Ascending aorta (tissue), 2 donors: Measurements from ENCODE around the gene MRPS5. TPM values are rescaled to one million over a fixed set of nuclear protein-coding genes. Genes with fewer than 3 reads are reported as not detected.
A peak's percentile ranks its signal among the peaks of the same experiment; 100 is the strongest.

Experiments used
- DNase-seq, 2 donors: peaks; one replicate each; pipeline ENCODE4 v3.0.0-alpha.2; 2019; ENCODE audit warnings: low spot score in 2 of 2
- H3K27ac ChIP-seq, 2 donors: fragments of 200-600 bp; sonication (generic); one replicate each; pipeline ENCODE4 v1.5.1; 2016 to 2017; ENCODE audit warnings: mild to moderate bottlenecking in 1 of 2
- H3K27me3 ChIP-seq: fragments of 200-600 bp; sonication (generic); one replicate; pipeline ENCODE4 v1.5.1; 2017
- H3K36me3 ChIP-seq, 2 donors: fragments of 200-600 bp; sonication (generic); one replicate each; pipeline ENCODE4 v1.5.1; 2016
- H3K4me1 ChIP-seq, 2 donors: fragments of 200-600 bp; sonication (generic); one replicate each; pipeline ENCODE4 v1.5.1; 2016 to 2017; ENCODE audit warnings: mild to moderate bottlenecking in 1 of 2
- H3K4me3 ChIP-seq, 2 donors: fragments of 200-600 bp; sonication (generic); one replicate each; pipeline ENCODE4 v1.5.1; 2016 to 2017; ENCODE audit warnings: mild to moderate bottlenecking in 1 of 2
- H3K9me3 ChIP-seq, 2 donors: fragments of 200-600 bp; sonication (generic); one replicate each; pipeline ENCODE4 v1.5.1; 2016
- CTCF ChIP-seq, 3 experiments: fragments of 200-600 bp in 2 of 3; fragments of 450-650 bp in 1 of 3; sonication (generic) in 2 of 3; IDR thresholded peaks; one replicate each; pipeline ENCODE4 v1.5.1; 2016 to 2019; ENCODE audit warnings: antibody characterized with exemption in 3 of 3, mild to moderate bottlenecking in 1 of 3, moderate library complexity in 1 of 3
- intact Hi-C: fragments of 100-400 bp; cut with DNase I; formaldehyde crosslinking; loops from one replicate; pipeline ENCODE4 v1.15.1; 2023
- total RNA-seq: library from RNA; depleted of rRNA; stranded (reverse); fragments of >200 nt; gene quantifications from one replicate; pipeline ENCODE4 v1.1.0, GENCODE V29; 2016

MRPS5 gene
- total RNA-seq, 1 donor from 2014 or later: 30.1 TPM

GRCh38 chr2:95158891-95159619, 37.4 kb upstream of the MRPS5 start:
- Histone ChIP-seq H3K4me1 (peaks cover 4 to 10% of the 10 kb centered on the region in 2 donors), H3K27ac (peak overlapping the region; percentile 76 to 88), H3K36me3 (peaks cover 18 to 31% of the 10 kb centered on the region in 2 donors), H3K9me3 (peaks cover 0 to under 1% of the 10 kb centered on the region in 2 donors), H3K27me3 (no peaks in the 10 kb centered on the region), H3K4me3 (peak overlapping the region; percentile 72 to 79)
- no peak for TF ChIP-seq CTCF (IDR thresholded peaks at IDR 0.05)
- peak in 1 of 2 donors; percentile 71 for DNase-seq
- intact Hi-C loops: no loop called here

GRCh38 chr2:95158441-95158840, 36.8 kb upstream of the MRPS5 start:
- no peak for DNase-seq
- peaks cover 4 to 10% of the 10 kb centered on the region in 2 donors for H3K4me1 ChIP-seq
- peaks cover 0 to 7% of the 10 kb centered on the region in 2 donors for H3K9me3 ChIP-seq
- TF ChIP-seq CTCF (IDR thresholded peaks at IDR 0.05): no peak
- H3K4me3 ChIP-seq: peak overlapping the region; percentile 72 to 79
- intact Hi-C loops: no loop called here
- H3K36me3 ChIP-seq: peaks cover 23 to 37% of the 10 kb centered on the region in 2 donors
- H3K27me3 ChIP-seq: no peaks in the 10 kb centered on the region
- peak overlapping the region in 1 of 2 donors; percentile 76 for H3K27ac ChIP-seq

GRCh38 chr2:95149397-95149984, 27.9 kb upstream of the MRPS5 start:
- Histone ChIP-seq H3K4me1 (no peaks in the 10 kb centered on the region), H3K4me3 (peak overlapping the region in 1 of 2 donors; percentile 3), H3K9me3 (peaks cover 62 to 95% of the 10 kb centered on the region in 2 donors), H3K27ac (no peak overlapping the region), H3K36me3 (peaks cover 68 to 94% of the 10 kb centered on the region in 2 donors), H3K27me3 (no peaks in the 10 kb centered on the region)
- DNase-seq: no peak
- intact Hi-C loops: no loop called here
- TF ChIP-seq CTCF (IDR thresholded peaks at IDR 0.05): no peak

GRCh38 chr2:95143838-95144237, 22.2 kb upstream of the MRPS5 start:
- Histone ChIP-seq H3K36me3 (peaks cover 26 to 51% of the 10 kb centered on the region in 2 donors), H3K4me1 (no peaks in the 10 kb centered on the region), H3K27ac (no peak overlapping the region), H3K9me3 (peaks cover 69 to 98% of the 10 kb centered on the region in 2 donors), H3K27me3 (no peaks in the 10 kb centered on the region), H3K4me3 (no peak overlapping the region)
- intact Hi-C loops: no loop called here
- no peak for DNase-seq
- TF ChIP-seq CTCF (IDR thresholded peaks at IDR 0.05): no peak

GRCh38 chr2:95138702-95139101, 17.1 kb upstream of the MRPS5 start:
- peaks cover 42 to 82% of the 10 kb centered on the region in 2 donors for H3K9me3 ChIP-seq
- DNase-seq: no peak

More at GRCh38 chr2:95138702-95139101, 17.1 kb upstream of the MRPS5 start:
- Histone ChIP-seq H3K27me3 (no peaks in the 10 kb centered on the region), H3K4me3 (no peak overlapping the region), H3K27ac (no peak overlapping the region), H3K4me1 (no peaks in the 10 kb centered on the region), H3K36me3 (peaks cover 8 to 9% of the 10 kb centered on the region in 2 donors)
- intact Hi-C loops: no loop called here
- no peak for TF ChIP-seq CTCF (IDR thresholded peaks at IDR 0.05)
